HG03571 (cell line): Measurements from ENCODE around the gene NRP2.

Experiments used
- ATAC-seq: cut with Tn5 transposase; IDR thresholded peaks from one replicate; pipeline ENCODE4 v1.9.1; 2021; ENCODE audit not compliant: unreplicated experiment

NRP2 gene

DNA sequence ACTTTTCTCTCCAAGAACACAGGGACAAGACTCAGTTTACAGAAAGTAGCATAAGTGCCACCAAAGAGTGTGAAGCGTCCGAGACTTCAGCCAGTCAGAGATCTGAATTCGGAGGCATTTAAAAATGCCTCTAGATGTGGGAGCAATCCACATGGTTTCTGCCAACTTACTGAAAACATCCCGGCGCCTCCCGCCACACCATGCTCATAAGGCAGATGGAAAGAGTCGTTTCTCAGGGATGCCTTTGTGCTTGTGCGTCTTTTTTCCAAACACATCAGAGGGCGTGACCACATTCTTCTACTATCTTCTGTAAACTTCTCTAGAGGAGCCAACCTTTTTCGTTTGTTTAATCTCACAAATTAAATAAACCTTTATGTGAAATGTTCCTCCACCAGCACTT, 88.7 kb downstream of the NRP2 start:
- no peak for ATAC-seq

- no peak for ATAC-seq
Measured at GRCh38 chr2:205771666-205772065, 89.4 kb downstream of the NRP2 start.

- ATAC-seq = no peak
Measured at GRCh38 chr2:205772983-205773382, 90.7 kb downstream of the NRP2 start.

- ATAC-seq = no peak
Measured at GRCh38 chr2:205773989-205774388, 91.7 kb downstream of the NRP2 start.

- ATAC-seq = no peak
Measured at GRCh38 chr2:205775097-205775877, 93.0 kb downstream of the NRP2 start.

DNA sequence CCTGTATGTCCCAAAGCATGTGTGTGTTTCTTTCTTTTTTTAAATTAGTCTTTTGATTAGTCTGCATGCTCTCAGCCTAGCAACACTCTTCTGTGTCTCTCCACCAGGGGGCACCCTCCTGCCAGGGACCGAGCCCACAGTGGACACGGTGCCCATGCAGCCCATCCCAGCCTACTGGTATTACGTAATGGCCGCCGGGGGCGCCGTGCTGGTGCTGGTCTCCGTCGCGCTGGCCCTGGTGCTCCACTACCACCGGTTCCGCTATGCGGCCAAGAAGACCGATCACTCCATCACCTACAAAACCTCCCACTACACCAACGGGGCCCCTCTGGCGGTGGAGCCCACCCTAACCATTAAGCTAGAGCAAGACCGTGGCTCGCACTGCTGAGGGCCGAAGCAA, 93.8 kb downstream of the NRP2 start:
- no peak for ATAC-seq

DNA sequence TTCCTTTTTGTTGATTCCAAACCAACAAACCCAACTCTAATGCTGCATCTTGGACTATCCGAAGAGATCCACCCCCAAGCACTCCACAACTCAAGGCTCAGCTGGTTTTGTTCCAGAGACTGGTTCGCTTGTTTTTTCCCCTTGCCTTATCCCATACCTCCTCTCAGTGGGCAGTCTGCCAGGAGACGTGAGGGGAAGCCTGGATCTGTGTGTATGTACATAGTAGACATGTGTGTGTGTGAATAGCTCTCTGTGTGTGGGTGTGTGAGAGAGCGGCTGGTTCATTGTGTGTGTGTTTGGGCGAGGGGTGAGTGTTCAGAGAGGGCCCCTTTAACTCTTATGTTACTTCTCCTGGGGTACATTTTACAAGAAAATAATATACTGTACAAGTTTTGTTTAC, 94.4 kb downstream of the NRP2 start:
- ATAC-seq = no peak

DNA sequence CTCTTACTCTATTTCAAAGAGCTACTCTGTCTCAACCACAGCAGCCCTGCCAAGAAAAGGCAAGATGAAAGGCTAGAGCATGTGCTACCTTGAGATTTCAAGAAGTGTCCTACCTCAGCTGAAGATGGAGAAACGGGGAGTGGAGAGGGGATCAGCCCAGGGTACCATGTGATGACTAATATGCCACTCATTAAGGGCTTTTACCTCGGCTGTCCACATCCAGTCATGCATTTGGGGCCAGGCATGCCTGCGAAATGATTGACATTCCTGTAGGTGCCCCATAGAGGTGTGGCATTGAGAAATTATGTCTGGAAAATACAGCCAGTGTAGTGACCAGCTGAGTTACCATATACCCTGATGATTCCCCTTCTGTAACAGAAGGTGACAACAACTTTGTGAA, 96.1 kb downstream of the NRP2 start:
- ATAC-seq = no peak

- ATAC-seq = no peak
Measured at GRCh38 chr2:205780645-205781044, 98.3 kb downstream of the NRP2 start.

- no peak for ATAC-seq
Measured at GRCh38 chr2:205781244-205781931, 99.1 kb downstream of the NRP2 start.

DNA sequence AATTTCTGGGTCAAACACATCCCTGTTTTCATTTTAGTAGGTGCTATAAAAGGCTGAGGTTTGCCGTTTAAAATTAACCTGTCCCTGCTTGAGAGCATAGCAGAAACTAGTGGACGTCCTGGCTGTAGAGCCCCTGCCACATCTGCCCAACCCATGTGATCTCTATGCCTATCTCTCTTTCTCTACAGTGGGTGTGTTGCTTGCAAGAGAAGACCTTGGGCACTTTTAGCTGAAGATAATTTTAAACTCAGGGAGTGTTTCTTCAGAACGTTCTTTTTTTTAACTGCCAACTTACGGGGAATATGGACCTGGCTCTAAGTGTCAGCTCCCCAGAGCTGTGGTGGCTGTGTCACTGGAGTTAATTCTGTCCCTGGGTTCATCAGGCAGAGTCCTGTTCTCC, 100.6 kb downstream of the NRP2 start:
- ATAC-seq = no peak

DNA sequence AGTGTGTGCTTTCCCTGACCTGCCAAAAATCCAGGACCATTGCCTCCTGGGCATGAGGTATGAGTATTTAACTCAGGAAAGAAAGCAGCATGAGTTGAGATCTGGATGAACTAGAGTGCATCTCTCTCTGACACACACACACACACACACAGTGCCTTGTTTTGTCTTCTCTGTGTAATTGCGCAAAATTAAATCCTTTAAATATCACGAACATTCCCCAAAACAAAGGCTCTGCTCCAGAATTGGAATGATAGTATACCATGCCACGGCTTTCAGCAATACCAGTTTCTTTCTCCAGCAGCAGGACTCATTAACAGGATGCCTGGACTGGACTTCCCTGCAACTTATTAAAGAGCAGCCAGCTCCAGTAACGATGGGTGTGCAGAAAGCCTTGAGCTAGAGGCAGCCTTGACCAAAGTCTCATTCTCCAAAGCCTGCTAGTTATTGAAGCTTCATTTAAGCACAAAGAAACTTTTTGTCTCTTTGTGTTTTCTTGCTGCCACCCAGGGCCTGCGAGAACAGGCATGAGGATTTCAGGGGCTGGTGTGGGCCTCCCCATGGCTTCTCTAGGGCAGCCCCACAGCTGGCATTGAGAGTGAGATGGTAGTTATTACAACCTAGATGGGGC, 101.7 kb downstream of the NRP2 start:
- no peak for ATAC-seq

DNA sequence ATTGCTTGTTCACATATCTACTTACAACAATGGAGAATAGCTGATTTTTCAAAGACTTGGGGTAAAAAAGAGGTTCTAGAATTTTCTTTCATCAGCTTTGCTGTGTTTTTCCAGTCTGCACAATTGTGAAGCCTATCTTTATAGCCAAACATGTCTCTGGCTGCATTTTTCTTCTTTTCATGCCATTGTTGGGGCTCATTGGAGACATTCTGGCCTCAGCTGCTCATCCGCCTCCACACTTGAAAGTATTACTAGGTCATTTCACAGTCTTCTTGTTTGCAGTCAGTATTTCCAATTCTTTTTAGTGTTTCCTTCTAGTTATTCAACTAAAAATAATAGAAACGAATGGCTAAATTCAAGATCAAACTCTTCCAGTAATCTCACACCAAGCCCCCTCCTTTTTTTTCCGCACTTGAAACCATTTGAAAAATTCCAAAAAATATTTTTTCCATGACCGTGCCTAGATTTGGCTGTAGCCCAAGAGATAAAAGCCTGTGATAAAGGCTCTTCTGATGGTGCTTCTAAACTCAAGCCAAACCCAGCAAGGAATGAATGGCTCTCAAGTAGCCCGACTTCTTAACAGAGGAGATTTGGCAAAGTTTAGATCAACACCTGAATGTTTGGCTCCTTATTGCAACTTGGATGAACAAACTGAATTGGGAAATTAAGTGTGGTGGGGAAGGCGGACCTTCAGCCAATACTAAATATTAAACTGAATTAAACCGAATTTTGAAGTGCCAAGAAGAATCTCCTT, 103.4 kb downstream of the NRP2 start:
- no peak for ATAC-seq

DNA sequence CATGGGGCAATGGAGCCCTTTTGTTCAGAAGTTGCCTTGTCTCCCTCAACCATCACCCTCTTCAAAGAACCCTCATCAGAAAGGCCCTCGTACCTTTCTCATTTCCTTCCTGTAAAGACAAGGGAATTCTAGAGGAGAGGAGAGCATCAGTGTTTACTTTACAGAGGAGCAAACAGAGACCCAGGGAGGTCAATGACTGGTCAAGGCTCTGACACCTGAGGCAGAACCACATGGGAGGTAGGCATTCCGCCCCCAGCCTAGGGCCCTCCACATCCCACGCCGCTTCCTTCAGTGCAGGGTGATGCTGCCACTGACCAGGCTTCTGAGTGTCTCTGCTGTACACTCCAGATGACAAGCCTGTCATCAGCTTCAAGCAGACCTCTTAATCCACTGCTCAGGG, 104.7 kb downstream of the NRP2 start:
- ATAC-seq = no peak

DNA sequence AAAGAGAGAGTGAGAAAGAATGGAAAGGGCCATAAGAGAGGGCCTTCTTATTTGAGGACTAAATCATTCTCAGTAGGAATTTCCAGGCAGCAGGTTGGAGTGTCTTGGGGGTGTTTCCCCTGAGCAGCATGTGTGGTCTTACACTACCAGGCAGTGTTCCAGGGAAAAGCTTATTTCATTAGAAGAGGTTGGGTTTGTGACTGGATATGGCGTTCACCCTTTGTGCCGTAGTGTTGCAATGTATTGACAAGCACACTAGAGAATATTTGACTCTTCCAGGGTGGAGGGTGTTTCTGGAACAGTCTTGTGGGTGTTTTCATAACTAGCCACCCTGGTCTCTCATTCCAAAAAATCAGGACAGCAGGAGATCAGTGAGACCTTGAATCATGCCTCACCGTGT, 105.5 kb downstream of the NRP2 start:
- ATAC-seq = no peak

- ATAC-seq = no peak
Measured at GRCh38 chr2:205789906-205790305, 107.6 kb downstream of the NRP2 start.

DNA sequence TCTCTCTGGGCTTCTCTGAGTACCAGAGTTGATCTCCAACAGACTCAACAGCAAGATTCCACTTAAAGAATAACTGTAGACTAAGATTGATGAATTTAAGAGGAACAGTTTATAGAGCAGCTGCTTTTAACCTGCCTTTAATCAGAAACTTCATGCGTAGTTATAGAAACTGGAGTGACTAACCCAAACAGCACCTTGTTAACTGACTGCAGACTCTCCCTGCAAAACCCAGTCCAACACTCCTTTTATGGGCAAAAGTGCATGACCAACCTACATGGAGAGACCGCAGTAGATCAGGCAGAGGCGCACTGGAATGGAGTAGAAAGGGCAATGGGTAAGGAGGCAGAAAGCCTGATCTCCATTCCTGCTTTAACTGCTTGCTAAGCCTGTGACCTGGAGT, 110.6 kb downstream of the NRP2 start:
- ATAC-seq = no peak

DNA sequence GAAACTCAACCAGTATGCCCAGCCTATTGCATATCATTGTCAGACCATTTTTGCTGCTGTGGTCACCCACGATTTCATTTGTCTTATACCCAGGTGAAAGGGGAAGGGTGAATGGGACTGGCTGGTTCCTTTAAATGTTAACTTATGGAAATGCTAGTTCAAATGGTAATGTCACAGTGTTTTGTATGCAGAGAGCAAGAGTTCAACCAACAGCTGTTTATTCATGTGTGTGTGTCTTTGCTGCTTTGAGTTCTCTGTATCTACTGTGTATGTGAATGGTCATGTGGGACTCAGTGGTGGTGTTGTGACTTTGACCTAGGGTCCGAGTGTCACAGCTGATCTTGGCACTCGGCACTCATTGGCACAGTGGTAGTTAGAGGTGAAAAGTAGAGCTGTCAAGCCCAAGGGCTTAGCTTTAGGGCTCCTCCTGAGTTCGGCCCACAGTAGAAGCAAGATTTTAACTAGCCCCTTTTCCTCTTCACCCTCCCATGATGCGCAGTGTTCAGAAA, 114.6 kb downstream of the NRP2 start:
- no peak for ATAC-seq

- no peak for ATAC-seq
Measured at GRCh38 chr2:205797866-205798265, 115.6 kb downstream of the NRP2 start.

- no peak for ATAC-seq
Measured at GRCh38 chr2:205800224-205800623, 117.9 kb downstream of the NRP2 start.

GRCh38 chr2:205800773-205801172, 118.5 kb downstream of the NRP2 start:
- no peak for ATAC-seq
